Measurements from ENCODE around the gene REM2.
"Not testable (repeated sequence)": the region's sequence is repeated elsewhere in the genome, so short reads cannot be mapped to it uniquely, and the experiment has no call there.

Gene REM2

GRCh38 chr14:22852940-22853767, 29.9 kb upstream of the REM2 start:
- H3K27ac ChIP-seq (ENCODE audit: insufficient read depth in 1 of 2, low read depth in 1 of 2, low read length in 2 of 2, poor library complexity in 1 of 2, severe bottlenecking in 2 of 2): no peak overlapping the region
- no peaks in the 10 kb centered on the region for H3K36me3 ChIP-seq (ENCODE audit: control insufficient read depth in 4 of 4, insufficient read depth in 4 of 4, low read length in 3 of 4)
- peaks cover 0 to 5% (median 2%) of the 10 kb centered on the region in 5 experiments for H3K9me3 ChIP-seq (ENCODE audit: control extremely low read depth in 1 of 5, control insufficient read depth in 4 of 5, insufficient read depth in 2 of 5, low read depth in 1 of 5, low read length in 4 of 5)
- WGBS (ENCODE audit: insufficient coverage): 3% methylated on average over 16 of the region's 20 CpGs
- ChIA-PET CTCF (interaction anchor here (0.7 to 23.5 kb wide), 32 partner anchors 9 to 463 kb away, joined by 3 to 707 read pairs (median 4); partner anchors contain the start of genes DAD1, LRP10, MMP14 and MRPL52), POLR2A (interaction anchor here (0.7 to 1.1 kb wide), 2 partner anchors 28 to 31 kb away, joined by 3 to 5 read pairs; no protein-coding TSS in a partner anchor)
- peaks cover 2 to 42% (median 5%) of the 10 kb centered on the region in 5 experiments for H3K27me3 ChIP-seq (replicated peaks in 2 of 5; ENCODE audit: control insufficient read depth in 4 of 5, insufficient read depth in 5 of 5, low read length in 4 of 5)
- H3K4me1 ChIP-seq (ENCODE audit: control extremely low read depth in 1 of 4, control insufficient read depth in 4 of 4, insufficient read depth in 4 of 4, low read length in 3 of 4): peaks cover 0 to 34% (median 29%) of the 10 kb centered on the region in 4 experiments
- DNase-seq: peak; percentile 84 to 88 (median 87)
- H3K4me3 ChIP-seq (ENCODE audit: control insufficient read depth in 1 of 7, extremely low read depth in 1 of 7, insufficient read depth in 4 of 7, low read depth in 2 of 7, low read length in 6 of 7): peak overlapping the region in 6 of 7 experiments; percentile 23 to 74 (median 60)

GRCh38 chr14:22854296-22854695, 28.7 kb upstream of the REM2 start:
- H3K4me3 ChIP-seq (ENCODE audit: control insufficient read depth in 1 of 7, extremely low read depth in 1 of 7, insufficient read depth in 4 of 7, low read depth in 2 of 7, low read length in 6 of 7); H3K36me3 ChIP-seq (ENCODE audit: control insufficient read depth in 4 of 4, insufficient read depth in 4 of 4, low read length in 3 of 4); DNase-seq; H3K27ac ChIP-seq (ENCODE audit: insufficient read depth in 1 of 2, low read depth in 1 of 2, low read length in 2 of 2, poor library complexity in 1 of 2, severe bottlenecking in 2 of 2); POLR2A ChIA-PET; H3K9me3 ChIP-seq (ENCODE audit: control extremely low read depth in 1 of 5, control insufficient read depth in 4 of 5, insufficient read depth in 2 of 5, low read depth in 1 of 5, low read length in 4 of 5): not testable (repeated sequence)
- peaks cover 0 to 24% (median 19%) of the 10 kb centered on the region in 4 experiments for H3K4me1 ChIP-seq (ENCODE audit: control extremely low read depth in 1 of 4, control insufficient read depth in 4 of 4, insufficient read depth in 4 of 4, low read length in 3 of 4)
- CTCF ChIA-PET: interaction anchor here (0.8 to 23.5 kb wide), 27 partner anchors 10 to 464 kb away, joined by 3 to 707 read pairs (median 5); partner anchors contain the start of genes LRP10, MMP14, MRPL52 and PRMT5
- H3K27me3 ChIP-seq (replicated peaks in 2 of 5; ENCODE audit: control insufficient read depth in 4 of 5, insufficient read depth in 5 of 5, low read length in 4 of 5): peaks cover 2 to 46% (median 8%) of the 10 kb centered on the region in 5 experiments
- 91% methylated on average over 4 of the region's 11 CpGs for WGBS (ENCODE audit: insufficient coverage)

- WGBS (ENCODE audit: insufficient coverage): 100% methylated on average over 7 of the region's 8 CpGs
- peaks cover 2 to 47% (median 10%) of the 10 kb centered on the region in 5 experiments for H3K27me3 ChIP-seq (replicated peaks in 2 of 5; ENCODE audit: control insufficient read depth in 4 of 5, insufficient read depth in 5 of 5, low read length in 4 of 5)
- CTCF ChIA-PET: interaction anchor here (0.7 to 23.5 kb wide), 25 partner anchors 9 to 535 kb away, joined by 3 to 707 read pairs (median 4); partner anchors contain the start of genes LRP10, MMP14, MRPL52 and OXA1L
- no peak overlapping the region for H3K4me3 ChIP-seq (ENCODE audit: control insufficient read depth in 1 of 7, extremely low read depth in 1 of 7, insufficient read depth in 4 of 7, low read depth in 2 of 7, low read length in 6 of 7)
- DNase-seq: no peak
- POLR2A ChIA-PET: no interaction called here
- H3K27ac ChIP-seq (ENCODE audit: insufficient read depth in 1 of 2, low read depth in 1 of 2, low read length in 2 of 2, poor library complexity in 1 of 2, severe bottlenecking in 2 of 2): no peak overlapping the region
- H3K4me1 ChIP-seq (ENCODE audit: control extremely low read depth in 1 of 4, control insufficient read depth in 4 of 4, insufficient read depth in 4 of 4, low read length in 3 of 4): peaks cover 0 to 24% (median 18%) of the 10 kb centered on the region in 4 experiments
- peaks cover 0 to 5% (median 2%) of the 10 kb centered on the region in 5 experiments for H3K9me3 ChIP-seq (ENCODE audit: control extremely low read depth in 1 of 5, control insufficient read depth in 4 of 5, insufficient read depth in 2 of 5, low read depth in 1 of 5, low read length in 4 of 5)
- H3K36me3 ChIP-seq (ENCODE audit: control insufficient read depth in 4 of 4, insufficient read depth in 4 of 4, low read length in 3 of 4): no peaks in the 10 kb centered on the region
Observed at GRCh38 chr14:22854963-22855724, 27.9 kb upstream of the REM2 start.

DNA sequence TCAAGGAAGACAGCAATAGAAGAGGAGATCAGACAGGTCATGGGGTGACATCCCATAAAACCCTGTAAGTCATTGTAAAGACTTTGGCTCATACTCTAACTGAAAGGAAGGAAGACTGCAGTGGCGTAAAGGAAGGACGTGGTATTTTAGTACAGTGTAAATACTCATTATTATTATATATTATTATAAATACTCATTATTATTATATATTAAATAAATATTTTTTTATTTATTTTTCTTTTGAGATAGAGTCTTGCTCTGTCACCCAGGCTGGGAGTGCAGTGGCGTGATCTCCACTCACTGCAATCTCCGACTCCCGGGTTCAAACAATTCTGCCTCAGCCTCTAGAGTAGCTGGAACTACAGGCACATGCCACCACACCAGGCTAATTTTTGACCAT, 26.6 kb upstream of the REM2 start:
- ChIA-PET CTCF (interaction anchor here (0.6 to 23.5 kb wide), 6 partner anchors 14 to 131 kb away, joined by 3 to 707 read pairs (median 4); partner anchors contain the start of genes LRP10, MMP14, MRPL52 and RBM23), POLR2A (no interaction called here)
- Histone ChIP-seq H3K27ac (ENCODE audit: insufficient read depth in 1 of 2, low read depth in 1 of 2, low read length in 2 of 2, poor library complexity in 1 of 2, severe bottlenecking in 2 of 2) (no peak overlapping the region), H3K4me1 (ENCODE audit: control extremely low read depth in 1 of 4, control insufficient read depth in 4 of 4, insufficient read depth in 4 of 4, low read length in 3 of 4) (peaks cover 0 to 14% (median 11%) of the 10 kb centered on the region in 4 experiments), H3K4me3 (ENCODE audit: control insufficient read depth in 1 of 7, extremely low read depth in 1 of 7, insufficient read depth in 4 of 7, low read depth in 2 of 7, low read length in 6 of 7) (no peak overlapping the region), H3K9me3 (ENCODE audit: control extremely low read depth in 1 of 5, control insufficient read depth in 4 of 5, insufficient read depth in 2 of 5, low read depth in 1 of 5, low read length in 4 of 5) (peaks cover 0 to 9% (median 5%) of the 10 kb centered on the region in 5 experiments), H3K36me3 (ENCODE audit: control insufficient read depth in 4 of 4, insufficient read depth in 4 of 4, low read length in 3 of 4) (no peaks in the 10 kb centered on the region), H3K27me3 (replicated peaks in 2 of 5; ENCODE audit: control insufficient read depth in 4 of 5, insufficient read depth in 5 of 5, low read length in 4 of 5) (peaks cover 2 to 55% (median 11%) of the 10 kb centered on the region in 5 experiments)
- DNase-seq: no peak
- 90% methylated on average over 3 of the region's 5 CpGs for WGBS (ENCODE audit: insufficient coverage)

DNA sequence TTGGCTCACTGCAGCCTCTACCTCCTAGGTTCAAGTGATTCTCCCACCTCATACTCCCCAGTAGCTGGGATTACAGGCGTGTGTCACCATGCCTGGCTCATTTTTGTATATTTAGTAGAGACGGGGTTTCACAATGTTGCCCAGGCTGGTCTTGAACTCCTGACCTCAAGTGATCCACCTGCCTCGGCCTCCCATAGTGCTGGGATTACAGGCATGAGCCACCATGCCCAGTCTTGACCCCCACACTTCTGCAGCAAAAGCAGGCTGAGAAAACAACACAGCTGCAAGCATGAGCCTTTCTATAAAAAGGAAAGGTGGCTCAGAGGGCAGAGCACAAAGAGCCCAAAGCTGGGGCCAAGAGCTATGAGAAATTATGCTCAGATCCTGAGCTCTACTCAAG, 22.6 kb upstream of the REM2 start:
- POLR2A ChIA-PET: interaction anchor here (2.0 kb wide), 1 partner anchor 11 kb away, joined by 4 read pairs; no protein-coding TSS in a partner anchor

GRCh38 chr14:22861651-22862050, 21.4 kb upstream of the REM2 start:
- Histone ChIP-seq H3K27ac (ENCODE audit: insufficient read depth in 1 of 2, low read depth in 1 of 2, low read length in 2 of 2, poor library complexity in 1 of 2, severe bottlenecking in 2 of 2) (no peak overlapping the region), H3K4me3 (ENCODE audit: control insufficient read depth in 1 of 7, extremely low read depth in 1 of 7, insufficient read depth in 4 of 7, low read depth in 2 of 7, low read length in 6 of 7) (no peak overlapping the region), H3K27me3 (replicated peaks in 2 of 5; ENCODE audit: control insufficient read depth in 4 of 5, insufficient read depth in 5 of 5, low read length in 4 of 5) (peaks cover 3 to 54% (median 14%) of the 10 kb centered on the region in 5 experiments), H3K36me3 (ENCODE audit: control insufficient read depth in 4 of 4, insufficient read depth in 4 of 4, low read length in 3 of 4) (no peaks in the 10 kb centered on the region), H3K9me3 (ENCODE audit: control extremely low read depth in 1 of 5, control insufficient read depth in 4 of 5, insufficient read depth in 2 of 5, low read depth in 1 of 5, low read length in 4 of 5) (peaks cover 0 to 14% (median 4%) of the 10 kb centered on the region in 5 experiments), H3K4me1 (ENCODE audit: control extremely low read depth in 1 of 4, control insufficient read depth in 4 of 4, insufficient read depth in 4 of 4, low read length in 3 of 4) (no peaks in the 10 kb centered on the region)
- ChIA-PET CTCF (interaction anchor here (1.1 to 23.5 kb wide), 7 partner anchors 8 to 292 kb away, joined by 3 to 707 read pairs (median 5); partner anchors contain the start of genes LRP10, MMP14 and MRPL52), POLR2A (interaction anchor here (0.6 to 2.0 kb wide), 2 partner anchors 9 to 52 kb away, joined by 4 to 6 read pairs; no protein-coding TSS in a partner anchor)
- DNase-seq: no peak

More for the DNA sequence above, 22.6 kb upstream of the REM2 start:
- not testable (repeated sequence) for DNase-seq; H3K4me3 ChIP-seq (ENCODE audit: control insufficient read depth in 1 of 7, extremely low read depth in 1 of 7, insufficient read depth in 4 of 7, low read depth in 2 of 7, low read length in 6 of 7); H3K4me1 ChIP-seq (ENCODE audit: control extremely low read depth in 1 of 4, control insufficient read depth in 4 of 4, insufficient read depth in 4 of 4, low read length in 3 of 4); H3K36me3 ChIP-seq (ENCODE audit: control insufficient read depth in 4 of 4, insufficient read depth in 4 of 4, low read length in 3 of 4); H3K27ac ChIP-seq (ENCODE audit: insufficient read depth in 1 of 2, low read depth in 1 of 2, low read length in 2 of 2, poor library complexity in 1 of 2, severe bottlenecking in 2 of 2)
- CTCF ChIA-PET: interaction anchor here (0.6 to 23.5 kb wide), 11 partner anchors 7 to 763 kb away, joined by 3 to 707 read pairs (median 5); partner anchors contain the start of genes LRP10, MMP14 and MRPL52
- WGBS (ENCODE audit: insufficient coverage): 86% methylated on average over 3 of the region's 3 CpGs
- Histone ChIP-seq H3K27me3 (replicated peaks in 2 of 5; ENCODE audit: control insufficient read depth in 4 of 5, insufficient read depth in 5 of 5, low read length in 4 of 5) (peaks cover 5 to 59% (median 14%) of the 10 kb centered on the region in 5 experiments), H3K9me3 (ENCODE audit: control extremely low read depth in 1 of 5, control insufficient read depth in 4 of 5, insufficient read depth in 2 of 5, low read depth in 1 of 5, low read length in 4 of 5) (peaks cover 0 to 14% (median 5%) of the 10 kb centered on the region in 5 experiments)

Measured in common myeloid progenitor, CD34-positive (primary cell).